Measurements from ENCODE around the gene LDHAL6A.

GRCh38 chr11:18491924-18492323 lies 36.3 kb downstream of the LDHAL6A start:
- TF ChIP-seq, protein P1, sequence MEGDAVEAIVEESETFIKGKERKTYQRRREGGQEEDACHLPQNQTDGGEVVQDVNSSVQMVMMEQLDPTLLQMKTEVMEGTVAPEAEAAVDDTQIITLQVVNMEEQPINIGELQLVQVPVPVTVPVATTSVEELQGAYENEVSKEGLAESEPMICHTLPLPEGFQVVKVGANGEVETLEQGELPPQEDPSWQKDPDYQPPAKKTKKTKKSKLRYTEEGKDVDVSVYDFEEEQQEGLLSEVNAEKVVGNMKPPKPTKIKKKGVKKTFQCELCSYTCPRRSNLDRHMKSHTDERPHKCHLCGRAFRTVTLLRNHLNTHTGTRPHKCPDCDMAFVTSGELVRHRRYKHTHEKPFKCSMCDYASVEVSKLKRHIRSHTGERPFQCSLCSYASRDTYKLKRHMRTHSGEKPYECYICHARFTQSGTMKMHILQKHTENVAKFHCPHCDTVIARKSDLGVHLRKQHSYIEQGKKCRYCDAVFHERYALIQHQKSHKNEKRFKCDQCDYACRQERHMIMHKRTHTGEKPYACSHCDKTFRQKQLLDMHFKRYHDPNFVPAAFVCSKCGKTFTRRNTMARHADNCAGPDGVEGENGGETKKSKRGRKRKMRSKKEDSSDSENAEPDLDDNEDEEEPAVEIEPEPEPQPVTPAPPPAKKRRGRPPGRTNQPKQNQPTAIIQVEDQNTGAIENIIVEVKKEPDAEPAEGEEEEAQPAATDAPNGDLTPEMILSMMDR (IDR thresholded peaks at IDR 0.05), result no peak
- TF ChIP-seq POLR2A (IDR thresholded peaks at IDR 0.05), result no peak
